Activated CD8-positive, alpha-beta memory T cell treated with anti-CD3 and anti-CD28 coated beads for 1 hour (primary cell): Measurements from ENCODE around the gene HOXD12.

ENCODE experiments used
- DNase-seq, 2 donors: peaks; one replicate each; pipeline ENCODE4 v3.0.0-alpha.2; 2020; ENCODE audit warnings: low read depth in 1 of 2; ENCODE audit errors: extremely low read depth in 1 of 2

HOXD12 gene

GRCh38 chr2:176147210-176147799, 47.7 kb downstream of the HOXD12 start:
- DNase-seq = no peak

- DNase-seq = no peak
Observed at GRCh38 chr2:176147800-176148496, 48.4 kb downstream of the HOXD12 start.

GRCh38 chr2:176148751-176149421, 49.3 kb downstream of the HOXD12 start:
- no peak for DNase-seq

- DNase-seq = no peak
Observed at GRCh38 chr2:176149481-176149938, 49.9 kb downstream of the HOXD12 start.

- DNase-seq = no peak
Observed at GRCh38 chr2:176149939-176150583, 50.5 kb downstream of the HOXD12 start.

GRCh38 chr2:176150584-176151441, 51.2 kb downstream of the HOXD12 start:
- DNase-seq = no peak

- no peak for DNase-seq
Observed at GRCh38 chr2:176151442-176152287, 52.1 kb downstream of the HOXD12 start, which contains the start of gene HOXD4. Gene HOXD4, plus strand, starts transcription at chr2:176151550. Its CDS starts 84 bp downstream, at chr2:176151634.
